ENCODE data around the gene EIF2D.

Gene EIF2D

GRCh38 chr1:206588492-206588891 is 23.8 kb downstream of the EIF2D start:
- DNase-seq (ENCODE audit: low read depth), result no peak
- no peak overlapping the region for H3K4me3 ChIP-seq (ENCODE audit: control insufficient read depth, low read depth, low read length)
- TF ChIP-seq CTCF (IDR thresholded peaks at IDR 0.05; ENCODE audit: control insufficient read depth, insufficient read depth, low read depth, low read length, missing control alignments), result no peak

- no peak for TF ChIP-seq CTCF (IDR thresholded peaks at IDR 0.05; ENCODE audit: control insufficient read depth, insufficient read depth, low read depth, low read length, missing control alignments)
- no peak overlapping the region for H3K4me3 ChIP-seq (ENCODE audit: control insufficient read depth, low read depth, low read length)
- no peak for DNase-seq (ENCODE audit: low read depth)
Measured at GRCh38 chr1:206587904-206588303, 24.4 kb downstream of the EIF2D start.

GRCh38 chr1:206586501-206587445 is 25.5 kb downstream of the EIF2D start:
- TF ChIP-seq CTCF (IDR thresholded peaks at IDR 0.05; ENCODE audit: control insufficient read depth, insufficient read depth, low read depth, low read length, missing control alignments), result no peak
- H3K4me3 ChIP-seq (ENCODE audit: control insufficient read depth, low read depth, low read length), result no peak overlapping the region
- DNase-seq (ENCODE audit: low read depth), result no peak

- no peak for TF ChIP-seq CTCF (IDR thresholded peaks at IDR 0.05; ENCODE audit: control insufficient read depth, insufficient read depth, low read depth, low read length, missing control alignments)
- no peak overlapping the region for H3K4me3 ChIP-seq (ENCODE audit: control insufficient read depth, low read depth, low read length)
- no peak for DNase-seq (ENCODE audit: low read depth)
Measured at GRCh38 chr1:206584683-206585082, 27.6 kb downstream of the EIF2D start.

GRCh38 chr1:206583707-206584648 is 28.3 kb downstream of the EIF2D start:
- TF ChIP-seq CTCF (IDR thresholded peaks at IDR 0.05; ENCODE audit: control insufficient read depth, insufficient read depth, low read depth, low read length, missing control alignments), result peak; percentile 92
- DNase-seq (ENCODE audit: low read depth), result peak; percentile 14

GRCh38 chr1:206582971-206583706 is 29.1 kb downstream of the EIF2D start:
- DNase-seq (ENCODE audit: low read depth), result no peak
- H3K4me3 ChIP-seq (ENCODE audit: control insufficient read depth, low read depth, low read length), result no peak overlapping the region
- TF ChIP-seq CTCF (IDR thresholded peaks at IDR 0.05; ENCODE audit: control insufficient read depth, insufficient read depth, low read depth, low read length, missing control alignments), result no peak

More at GRCh38 chr1:206583707-206584648, 28.3 kb downstream of the EIF2D start:
- H3K4me3 ChIP-seq (ENCODE audit: control insufficient read depth, low read depth, low read length), result no peak overlapping the region
